GM21825 (cell line): Measurements from ENCODE around the gene CSKMT.
"Not testable (repeated sequence)": the region's sequence is repeated elsewhere in the genome, so short reads cannot be mapped to it uniquely, and the experiment has no call there.

Experiments used
- ATAC-seq: cut with Tn5 transposase; IDR thresholded peaks from one replicate; pipeline ENCODE4 v1.9.1; 2021; ENCODE audit warnings: mild to moderate bottlenecking, moderate library complexity; ENCODE audit not compliant: unreplicated experiment

Gene CSKMT

DNA sequence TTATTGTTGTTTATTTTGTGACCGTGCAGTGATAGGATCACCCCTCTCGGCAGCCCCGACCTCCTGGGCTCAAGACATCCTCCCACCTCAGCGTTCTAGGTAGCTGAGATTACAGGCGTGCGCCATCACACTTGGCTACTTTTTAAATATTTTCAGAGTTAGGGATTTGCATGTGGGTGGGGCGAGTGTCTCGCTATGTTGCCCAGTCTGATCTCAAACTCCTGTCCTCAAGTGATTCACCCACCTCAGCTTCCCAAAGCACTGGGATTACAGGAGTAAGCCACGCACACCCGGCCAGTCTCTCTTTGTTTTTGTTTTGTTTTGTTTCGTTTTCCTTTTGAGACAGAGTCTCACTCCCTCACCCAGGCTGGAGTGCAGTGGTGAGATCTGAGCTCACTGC, 10.8 kb upstream of the CSKMT start:
- no peak for ATAC-seq

DNA sequence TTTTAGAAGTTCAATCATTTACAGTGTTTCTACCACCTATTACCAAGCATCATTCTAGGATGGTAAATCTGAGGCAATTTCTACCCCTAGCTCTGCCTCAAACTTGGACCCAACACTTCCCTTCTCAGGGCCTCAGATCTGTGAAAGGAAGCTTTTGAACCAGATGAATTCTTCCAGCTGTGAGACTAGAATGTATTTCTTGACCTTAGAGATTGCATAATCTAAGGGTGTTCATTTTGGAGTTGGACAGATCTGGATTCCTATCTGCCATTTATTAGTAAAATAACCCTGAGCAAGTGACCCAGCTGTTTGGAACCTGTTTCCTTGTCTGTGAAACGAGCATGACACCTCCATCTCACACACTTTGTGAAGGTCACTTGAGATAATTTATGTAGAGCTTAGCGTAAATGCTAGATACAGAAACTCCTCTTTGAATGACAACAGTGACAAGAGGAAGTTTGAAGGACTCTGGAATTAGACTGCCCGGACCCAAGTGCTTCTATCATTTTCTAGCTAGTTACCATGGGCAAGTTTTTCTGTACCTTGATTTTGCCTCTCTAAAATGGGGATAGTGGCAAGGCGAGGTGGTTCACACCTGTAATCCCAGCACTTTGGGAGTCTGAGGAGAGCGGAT, 8.2 kb upstream of the CSKMT start:
- no peak for ATAC-seq

DNA sequence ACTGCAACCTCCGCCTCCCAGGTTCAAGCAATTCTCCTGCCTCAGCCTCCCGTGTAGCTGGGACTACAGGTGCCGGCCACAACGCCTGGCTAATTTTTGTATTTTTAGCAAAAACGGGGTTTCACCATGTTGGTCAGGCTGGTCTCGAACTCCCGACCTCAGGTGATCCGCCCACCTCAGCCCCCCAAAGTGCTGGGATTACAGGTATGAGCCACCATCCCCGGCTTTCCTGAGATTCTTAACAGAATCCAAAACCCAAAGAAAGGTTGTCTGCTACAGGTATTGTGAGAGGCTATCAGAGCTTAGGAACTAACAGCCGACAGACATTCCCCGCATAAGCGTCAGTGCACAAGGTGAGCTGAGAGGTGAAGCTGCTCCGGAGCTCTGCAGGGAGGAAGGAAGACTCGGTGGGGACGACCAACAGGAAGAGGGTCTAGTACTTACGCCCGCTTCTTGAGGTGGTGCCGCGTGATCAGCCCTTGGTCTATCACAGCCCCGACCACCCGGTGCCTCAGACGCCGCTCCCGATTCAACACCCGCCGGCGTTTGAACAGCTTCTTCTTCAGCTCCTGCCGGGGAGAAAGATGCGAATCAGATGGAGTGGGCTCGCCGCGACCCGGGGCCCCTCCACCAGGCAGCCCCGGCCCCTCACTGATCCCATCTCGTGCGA, 572 bp upstream of the CSKMT start:
- peak; percentile 20 for ATAC-seq

DNA sequence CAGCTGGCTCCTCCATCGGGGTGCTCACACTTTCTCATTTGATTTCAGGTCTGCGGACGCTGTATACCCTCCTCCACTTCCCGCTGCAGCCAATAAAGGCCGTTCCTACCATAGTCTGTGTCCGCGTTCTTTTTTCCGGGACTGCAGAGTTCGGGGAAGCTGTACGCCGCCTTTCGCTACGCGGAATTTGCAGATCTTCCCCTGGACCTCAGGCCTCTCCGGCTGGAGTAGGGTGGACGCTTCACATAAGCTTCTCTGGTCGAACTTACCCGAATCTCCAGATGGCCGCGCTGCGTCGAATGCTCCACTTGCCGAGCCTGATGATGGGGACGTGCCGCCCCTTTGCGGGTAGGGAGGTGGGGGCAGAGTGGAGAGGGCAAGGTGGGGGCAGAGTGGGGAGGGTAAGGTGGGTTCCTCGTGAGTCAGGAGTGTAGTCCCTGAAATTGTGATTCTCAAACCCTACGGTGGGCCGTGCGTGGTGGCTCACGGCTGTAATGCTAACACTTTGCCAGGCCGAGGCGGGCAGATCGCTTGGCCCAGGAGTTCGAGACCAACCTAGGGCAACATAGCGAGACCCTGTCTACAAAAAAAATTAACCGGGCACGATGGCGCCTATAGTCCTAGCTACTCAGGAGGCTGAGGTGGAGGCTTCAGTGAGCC, 617 bp downstream of the CSKMT start:
- ATAC-seq = peak; percentile 17

DNA sequence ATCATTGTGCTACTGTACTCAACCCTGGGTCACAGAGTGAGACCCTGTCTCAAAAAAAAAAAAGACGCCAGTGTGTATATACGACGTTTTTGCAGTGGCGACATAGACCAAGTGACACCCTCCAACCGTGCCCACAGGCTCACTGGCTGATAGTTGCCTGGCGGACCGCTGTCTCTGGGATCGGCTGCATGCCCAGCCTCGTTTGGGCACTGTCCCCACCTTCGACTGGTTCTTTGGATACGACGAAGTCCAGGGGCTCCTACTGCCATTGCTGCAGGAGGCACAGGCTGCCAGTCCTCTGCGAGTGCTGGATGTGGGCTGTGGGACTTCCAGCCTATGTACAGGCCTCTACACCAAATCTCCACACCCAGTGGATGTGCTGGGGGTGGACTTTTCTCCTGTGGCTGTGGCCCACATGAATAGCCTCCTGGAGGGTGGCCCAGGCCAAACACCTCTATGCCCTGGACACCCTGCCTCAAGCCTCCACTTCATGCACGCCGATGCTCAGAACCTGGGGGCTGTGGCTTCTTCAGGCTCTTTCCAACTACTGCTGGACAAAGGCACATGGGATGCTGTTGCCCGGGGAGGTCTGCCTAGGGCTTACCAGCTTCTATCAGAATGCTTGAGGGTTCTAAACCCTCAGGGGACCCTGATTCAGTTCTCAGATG, 1.3 kb downstream of the CSKMT start:
- ATAC-seq = no peak

DNA sequence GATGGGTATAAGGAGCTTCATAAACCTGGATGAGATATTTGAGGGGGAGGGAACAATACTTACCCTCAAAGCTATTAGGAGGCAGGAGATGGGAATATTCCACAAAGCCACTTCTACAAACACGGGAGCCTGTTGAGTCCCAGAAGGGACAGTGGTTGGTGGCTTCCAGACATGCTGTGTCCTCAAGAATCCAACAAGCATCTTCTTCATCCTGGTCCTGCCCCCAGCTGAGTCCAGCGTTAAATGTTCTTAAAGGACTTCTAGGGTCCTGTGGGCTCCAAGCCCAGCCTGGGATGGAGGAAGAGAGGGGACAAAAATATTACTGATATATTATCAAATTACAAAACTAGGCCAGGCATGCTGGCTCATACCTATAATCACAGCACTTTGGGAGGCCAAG, 2.3 kb downstream of the CSKMT start:
- ATAC-seq = no peak

DNA sequence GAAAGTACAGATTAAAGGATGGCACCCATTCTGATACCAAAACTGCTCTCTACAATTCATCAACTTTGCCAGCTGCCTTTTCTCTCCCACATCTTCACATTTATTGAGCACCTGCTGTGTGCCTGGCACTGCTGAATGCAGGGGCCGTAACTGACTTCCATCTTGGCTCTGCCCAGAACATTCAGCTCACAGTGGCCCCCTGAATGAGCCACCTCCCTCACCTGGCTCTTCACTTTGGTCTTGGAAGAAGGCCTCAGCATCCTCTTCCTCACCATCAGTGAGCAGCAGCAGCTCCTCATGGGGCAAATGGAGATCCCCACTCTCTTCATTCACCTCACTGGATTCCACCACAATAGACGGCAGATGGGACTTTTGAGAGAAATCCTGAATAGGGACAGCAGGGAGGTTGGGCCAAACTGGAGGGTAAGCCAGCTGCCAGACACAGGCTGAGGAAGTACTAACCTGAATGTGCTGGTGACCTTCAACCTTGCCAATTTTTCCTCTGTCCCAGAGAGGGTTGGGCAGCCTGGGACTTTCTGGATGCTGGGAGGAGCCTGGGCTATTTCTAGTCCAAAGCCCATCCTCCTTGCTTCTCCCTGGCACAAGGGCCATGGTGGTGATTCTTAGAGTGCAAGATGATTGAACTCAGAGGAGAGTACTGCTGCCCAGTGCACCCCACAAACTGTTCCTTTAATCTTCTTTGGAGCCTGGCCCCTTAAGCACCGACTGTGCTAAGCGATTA, 4.5 kb downstream of the CSKMT start:
- ATAC-seq = no peak

DNA sequence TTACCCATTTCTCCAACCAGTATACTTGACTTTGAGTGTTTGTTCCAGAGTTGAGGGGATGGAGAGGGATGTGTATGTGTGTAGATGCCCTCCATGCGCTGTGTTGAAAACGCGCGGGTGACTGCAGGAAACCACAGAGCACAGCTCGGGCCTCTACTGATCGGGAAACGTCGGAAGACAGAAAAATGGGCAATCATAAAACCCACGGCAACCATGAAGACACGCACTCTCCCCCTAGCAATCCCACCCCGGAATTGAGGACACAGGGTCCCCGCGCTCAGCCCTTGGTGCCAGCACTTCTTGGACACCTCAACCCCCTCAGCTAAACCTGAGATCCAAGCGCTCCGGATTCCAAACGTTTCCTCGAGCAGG, 6.1 kb downstream of the CSKMT start:
- no peak for ATAC-seq

DNA sequence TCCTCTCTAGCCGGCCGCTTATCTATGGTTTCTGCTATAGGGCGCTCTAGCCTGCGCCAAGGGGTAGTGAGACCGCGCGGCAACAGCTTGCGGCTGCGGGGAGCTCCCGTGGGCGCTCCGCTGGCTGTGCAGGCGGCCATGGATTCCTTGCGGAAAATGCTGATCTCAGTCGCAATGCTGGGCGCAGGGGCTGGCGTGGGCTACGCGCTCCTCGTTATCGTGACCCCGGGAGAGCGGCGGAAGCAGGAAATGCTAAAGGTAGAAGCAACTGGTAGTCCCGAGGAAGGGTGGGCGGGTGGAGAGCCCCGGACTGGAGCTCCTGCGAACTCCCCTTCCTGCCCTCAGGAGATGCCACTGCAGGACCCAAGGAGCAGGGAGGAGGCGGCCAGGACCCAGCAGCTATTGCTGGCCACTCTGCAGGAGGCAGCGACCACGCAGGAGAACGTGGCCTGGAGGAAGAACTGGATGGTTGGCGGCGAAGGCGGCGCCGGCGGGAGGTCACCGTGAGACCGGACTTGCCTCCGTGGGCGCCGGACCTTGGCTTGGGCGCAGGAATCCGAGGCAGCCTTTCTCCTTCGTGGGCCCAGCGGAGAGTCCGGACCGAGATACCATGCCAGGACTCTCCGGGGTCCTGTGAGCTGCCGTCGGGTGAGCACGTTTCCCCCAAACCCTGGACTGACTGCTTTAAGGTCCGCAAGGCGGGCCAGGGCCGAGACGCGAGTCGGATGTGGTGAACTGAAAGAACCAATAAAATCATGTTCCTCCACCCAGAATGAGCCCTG, 6.7 kb downstream of the CSKMT start, which contains the start of the genes LBHD1 and UQCC3:
Gene LBHD1 (minus strand): TSS at position 660 of the 782 bp plus-strand sequence. CDS start 2,236 bp downstream, outside the sequence.
Gene UQCC3 (plus strand): TSS at position 66 of the 782 bp plus-strand sequence. CDS start 73 bp downstream, at position 139.
- peak; percentile 54 for ATAC-seq

DNA sequence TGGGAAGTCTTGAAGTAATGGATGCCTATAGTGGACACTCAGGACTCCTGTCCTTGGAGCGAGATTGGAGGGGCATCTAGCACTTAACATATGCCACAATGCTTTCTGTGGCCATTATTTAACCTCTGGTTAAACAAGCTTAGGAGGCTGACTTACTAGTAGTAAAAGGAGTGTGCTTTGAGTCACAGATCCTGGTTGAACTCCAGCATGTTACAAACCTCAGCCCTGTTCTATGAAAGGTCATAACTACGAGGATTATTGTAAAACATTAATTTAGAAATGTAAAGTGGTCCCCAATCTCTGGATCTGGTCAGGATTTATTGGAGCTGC, 8.0 kb downstream of the CSKMT start:
- ATAC-seq = no peak

DNA sequence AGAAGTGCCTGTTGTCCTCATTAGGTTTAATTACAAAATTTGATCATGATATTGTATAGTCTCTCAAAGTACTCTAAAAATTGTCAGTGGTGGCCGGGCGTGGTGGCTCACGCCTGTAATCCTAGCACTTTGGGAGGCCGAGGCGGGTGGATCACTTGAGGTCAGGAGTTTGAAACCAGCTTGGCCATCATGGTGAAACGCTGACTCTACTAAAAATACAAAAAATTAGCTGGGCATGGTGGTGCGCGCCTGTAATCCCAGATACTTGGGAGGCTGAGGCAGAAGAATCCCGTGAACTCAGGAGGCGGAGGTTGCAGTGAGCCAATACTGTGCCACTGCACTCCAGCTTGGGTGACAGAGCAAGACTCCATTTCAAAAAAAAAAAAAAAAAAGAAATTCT, 10.3 kb downstream of the CSKMT start:
- not testable (repeated sequence) for ATAC-seq

DNA sequence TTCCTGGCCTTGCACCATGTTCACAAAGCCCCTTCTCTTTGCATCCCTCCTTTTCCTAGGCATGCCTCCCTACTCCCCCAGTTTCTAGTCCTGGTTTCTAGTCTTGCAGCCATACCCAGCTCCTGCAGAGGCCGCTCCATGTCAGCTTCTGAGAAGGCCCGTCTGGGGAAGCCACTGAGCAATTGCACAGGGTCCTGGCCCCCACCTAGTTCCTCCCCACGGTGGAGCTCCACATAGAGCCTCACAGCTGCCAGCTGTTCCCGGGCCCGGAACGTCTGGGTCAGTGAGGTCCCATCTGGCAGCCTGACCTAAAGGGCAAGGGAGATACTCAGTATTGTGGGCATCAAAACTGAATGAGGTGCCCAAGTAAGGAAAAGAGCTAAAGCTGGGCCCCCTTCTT, 11.6 kb downstream of the CSKMT start:
- ATAC-seq = no peak

DNA sequence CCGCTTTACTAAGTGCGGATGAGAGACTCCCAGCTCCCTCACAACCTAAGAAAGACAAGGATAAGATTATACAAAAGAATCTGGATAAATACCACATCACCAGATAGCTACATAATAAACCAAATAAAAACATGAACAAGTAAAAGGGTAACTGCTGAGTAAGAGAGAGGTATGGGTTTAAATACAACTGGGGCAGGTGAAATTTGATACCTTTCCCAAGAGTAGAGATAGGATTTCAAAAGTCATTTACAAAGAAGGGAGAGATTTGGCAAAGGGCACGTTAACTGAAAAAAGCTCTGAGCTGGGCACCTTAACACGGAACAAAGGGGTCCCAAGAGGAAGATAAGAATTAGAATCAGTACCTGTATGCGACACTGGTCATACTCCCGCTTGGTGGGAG, 12.0 kb downstream of the CSKMT start:
- no peak for ATAC-seq

DNA sequence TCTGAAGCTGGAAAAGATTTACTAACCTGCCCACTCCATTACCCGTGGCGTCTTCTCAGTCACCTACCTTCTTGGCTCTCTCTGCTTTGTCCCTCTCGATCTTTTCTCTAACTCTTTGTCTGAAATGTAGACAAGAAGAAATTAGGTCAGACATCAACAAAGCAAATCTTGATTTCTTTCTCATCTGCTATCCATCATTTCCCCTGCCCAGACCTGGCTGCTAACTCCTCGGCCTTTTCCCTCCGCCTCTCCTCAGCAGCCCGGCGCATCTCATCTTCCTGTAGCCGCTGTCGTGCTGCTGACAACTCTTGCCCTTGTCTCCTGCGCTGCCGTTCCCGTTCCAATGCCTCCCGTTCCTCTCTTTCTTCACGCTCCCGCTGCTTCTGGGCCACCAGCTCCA, 12.6 kb downstream of the CSKMT start:
- ATAC-seq = no peak

DNA sequence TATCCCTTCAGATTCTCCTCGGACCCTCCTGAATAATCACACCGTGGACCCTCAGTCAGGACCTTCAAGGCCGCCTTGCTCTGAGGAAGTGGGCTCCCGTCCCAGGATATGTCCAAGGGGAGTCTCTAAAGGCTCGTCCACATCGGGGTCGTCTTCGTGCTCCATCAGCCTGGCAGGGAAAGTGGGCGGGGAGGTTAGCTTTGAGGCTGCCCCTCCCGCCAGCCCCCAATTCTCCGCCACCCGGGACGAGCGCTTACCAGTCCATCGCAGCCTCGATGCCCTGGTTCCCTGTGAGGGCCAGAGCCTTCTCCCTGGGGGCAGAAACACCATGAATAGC, 13.3 kb downstream of the CSKMT start:
- peak; percentile 5 for ATAC-seq

DNA sequence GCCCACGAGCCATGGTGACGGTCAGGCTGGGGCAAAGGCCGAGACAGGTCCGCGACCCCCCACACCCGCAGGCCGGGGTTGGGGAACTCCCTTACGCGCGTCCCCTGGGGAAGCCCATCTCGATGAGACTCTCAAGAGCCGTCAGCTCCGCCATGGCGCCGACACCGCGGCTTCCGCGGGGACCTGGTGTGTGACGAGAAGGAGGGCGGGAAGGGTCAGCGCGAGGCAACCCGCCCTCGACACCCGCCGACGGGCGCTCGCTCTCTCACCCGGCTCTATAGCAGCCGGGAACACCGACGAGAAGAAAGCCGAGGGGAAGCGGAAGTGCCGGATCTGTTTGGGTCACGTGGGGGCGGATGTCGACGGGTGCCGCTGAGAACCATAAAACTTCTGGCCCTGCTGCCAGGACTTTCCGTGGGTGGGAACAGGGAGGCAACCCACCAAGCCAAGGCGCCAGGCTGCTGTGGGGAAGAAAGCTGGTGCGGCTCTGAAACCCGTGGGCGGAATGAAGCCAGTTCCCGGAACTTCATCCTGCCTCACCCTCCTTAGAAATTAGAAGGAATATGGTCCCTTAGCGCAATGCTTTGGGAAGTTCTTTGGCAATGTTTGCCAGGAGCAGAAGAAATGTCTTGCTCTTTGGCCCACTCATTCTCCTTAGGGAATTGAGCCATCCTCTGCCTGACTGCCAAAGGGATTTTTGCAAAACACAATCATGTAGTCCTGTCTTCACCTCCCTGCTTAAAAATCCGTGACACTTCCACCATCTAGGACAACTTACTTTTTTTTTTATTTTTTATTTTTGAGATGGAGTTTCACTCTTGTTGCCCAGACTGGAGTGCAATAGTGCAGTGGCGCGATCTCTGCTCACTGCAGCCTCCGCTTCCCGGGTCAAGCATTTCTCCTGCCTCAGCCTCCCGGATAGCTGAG, 13.9 kb downstream of the CSKMT start, which contains the start of gene UBXN1:
Gene UBXN1 (minus strand): TSS at position 304 of the 927 bp plus-strand sequence. CDS start 150 bp downstream, at position 154.
- peak; percentile 66 for ATAC-seq

DNA sequence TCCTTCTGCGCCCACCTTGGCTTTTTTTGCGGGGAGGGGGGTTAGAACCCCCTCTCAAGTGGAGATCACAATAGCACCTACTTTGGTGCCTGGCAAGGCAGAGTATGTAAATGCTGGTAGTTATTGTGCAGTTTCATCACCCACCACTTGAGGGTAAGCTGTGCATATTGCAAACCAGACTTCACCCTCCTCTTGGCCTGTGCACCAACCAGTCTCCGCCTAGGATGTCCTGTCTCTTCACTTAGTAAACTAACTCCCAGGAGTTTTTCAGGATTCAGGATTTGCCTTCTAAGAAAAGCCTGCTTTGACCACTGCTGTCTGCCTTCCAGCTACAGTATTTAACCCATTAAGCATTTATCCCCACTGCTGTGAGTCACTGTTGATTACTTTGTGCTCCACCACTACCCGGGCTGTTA, 15.7 kb downstream of the CSKMT start:
- ATAC-seq = peak; percentile 67

DNA sequence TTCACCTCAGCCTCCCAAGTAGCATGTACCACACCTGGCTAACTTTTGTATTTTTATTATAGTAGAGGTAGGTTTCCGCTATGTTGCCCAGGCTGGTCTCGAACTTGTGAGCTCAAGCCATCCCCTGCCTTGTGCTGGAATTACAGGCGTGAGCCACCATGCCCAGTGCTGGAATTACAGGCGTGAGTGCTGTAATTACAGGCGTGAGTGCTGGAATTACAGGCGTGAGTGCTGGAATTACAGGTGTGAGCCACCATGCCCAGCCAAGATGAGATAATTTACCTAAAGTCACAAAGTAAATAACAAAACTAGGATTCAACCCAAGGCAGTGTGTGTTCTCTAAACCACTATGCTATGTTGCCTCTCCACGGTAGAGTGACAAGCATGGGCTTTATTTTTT, 17.4 kb downstream of the CSKMT start:
- ATAC-seq = no peak
